GM20000 (cell line): Measurements from ENCODE around the gene CFAP299.
"Not testable (repeated sequence)": the region's sequence is repeated elsewhere in the genome, so short reads cannot be mapped to it uniquely, and the experiment has no call there.

Experiments used
- DNase-seq: peaks from one replicate; pipeline ENCODE4 v3.0.0; 2012; ENCODE audit warnings: low spot score
- CTCF ChIP-seq: IDR thresholded peaks from 2 replicates; pipeline ENCODE4 v1.5.1; 2012; ENCODE audit warnings: mild to moderate bottlenecking, control low read depth; ENCODE audit errors: extremely low read depth, missing control alignments

Gene CFAP299

DNA sequence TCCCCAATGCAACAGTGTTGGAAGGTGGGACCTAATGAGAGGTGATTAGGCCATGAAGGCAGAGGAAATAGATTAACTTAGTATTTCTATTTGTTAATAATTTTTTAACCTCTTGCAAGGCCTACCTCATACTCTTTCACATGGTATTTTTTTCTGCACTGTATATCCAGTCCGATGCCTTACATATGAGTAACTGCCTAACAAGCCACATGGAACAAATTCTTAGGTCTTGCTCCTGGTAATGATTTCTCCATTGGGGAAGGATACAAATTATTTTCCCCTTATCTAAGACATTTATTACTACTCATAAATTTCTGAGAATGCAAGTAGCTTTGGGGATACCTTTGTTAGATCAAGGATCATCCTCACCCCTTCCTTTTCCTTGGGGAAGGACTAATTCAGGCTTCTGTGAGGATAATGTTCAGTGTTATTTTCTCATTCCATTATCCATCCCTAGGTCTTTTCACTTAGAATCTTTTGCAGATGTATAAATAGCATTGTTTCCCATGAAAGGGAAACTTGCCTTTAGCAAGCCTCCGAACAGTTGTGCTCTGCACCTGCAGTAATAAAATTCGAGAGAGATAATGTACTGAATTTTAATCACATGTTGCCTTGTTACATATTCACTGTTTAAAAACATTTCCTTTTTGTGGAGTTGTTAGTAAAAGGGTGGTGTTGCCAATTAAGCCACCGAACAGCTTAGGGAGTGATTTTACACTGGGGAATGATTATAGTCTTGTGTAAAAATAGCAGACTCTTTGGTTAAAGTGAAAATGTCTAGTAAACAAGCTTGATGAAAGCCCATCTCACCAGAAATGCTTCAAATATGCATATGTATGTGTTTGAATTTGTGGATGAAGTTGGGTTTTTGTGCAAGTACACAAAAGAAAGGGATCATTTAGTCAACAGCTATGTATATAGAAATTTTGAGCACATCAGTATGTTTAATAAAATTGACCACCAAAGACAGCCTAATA, 89.9 kb downstream of the CFAP299 start:
- DNase-seq = no peak
- no peak for TF ChIP-seq CTCF

DNA sequence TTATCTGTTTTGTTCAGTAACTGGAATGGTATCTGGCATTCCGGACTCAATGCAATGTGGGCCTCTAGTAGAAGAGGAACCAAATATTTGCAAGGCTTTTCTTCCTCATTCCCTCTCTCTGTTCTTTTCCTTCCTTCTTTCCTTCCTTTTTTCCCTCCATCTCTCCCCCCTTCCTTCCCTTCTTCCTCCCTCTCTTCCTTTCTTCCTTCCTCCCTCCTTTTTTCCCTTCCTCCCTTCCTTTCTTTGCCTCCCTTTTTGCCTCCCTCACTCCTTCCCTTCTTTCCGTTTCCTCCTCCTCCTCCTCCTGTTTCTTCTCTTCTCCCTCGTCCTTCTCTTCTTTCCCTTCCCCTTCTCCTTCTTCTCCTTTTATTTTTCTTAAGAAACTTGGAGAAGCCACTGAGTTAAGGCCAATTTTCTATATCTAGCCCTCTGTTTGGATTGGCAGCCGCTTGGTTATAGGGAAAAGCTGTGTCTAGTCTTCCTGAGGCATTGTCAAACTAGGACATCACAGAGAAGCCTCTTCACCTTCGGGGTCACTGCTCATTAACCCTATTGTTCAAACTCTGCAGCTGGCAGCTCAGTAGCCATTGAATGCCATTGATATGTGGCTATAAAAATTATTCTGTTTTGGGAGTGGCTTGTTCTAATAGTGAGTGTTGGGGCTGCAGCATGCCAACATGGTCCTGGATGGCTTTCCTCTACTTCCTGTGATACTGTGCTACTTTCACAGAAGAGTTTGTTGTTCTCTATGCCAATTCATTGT, 95.9 kb downstream of the CFAP299 start:
- DNase-seq = no peak
- no peak for TF ChIP-seq CTCF

DNA sequence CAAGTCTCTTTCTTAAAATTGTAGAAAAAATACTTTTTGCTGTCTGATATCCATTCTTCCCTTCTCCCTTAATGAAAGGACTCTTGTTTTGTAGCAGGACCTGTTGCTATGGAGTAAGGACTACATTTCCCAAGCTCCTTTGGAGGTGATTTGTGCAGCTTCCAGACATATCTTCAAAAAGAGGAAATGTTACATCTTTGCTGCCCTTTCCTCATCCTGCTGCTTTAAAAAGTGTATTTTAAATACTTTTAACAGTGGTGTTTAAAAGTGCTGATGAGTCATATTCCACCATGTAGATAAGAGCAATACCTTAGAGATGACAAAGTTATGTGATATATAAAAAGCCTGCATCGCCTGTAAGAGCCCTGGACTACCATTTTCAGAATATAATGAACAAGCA, 98.7 kb downstream of the CFAP299 start:
- no peak for DNase-seq
- TF ChIP-seq CTCF = no peak

DNA sequence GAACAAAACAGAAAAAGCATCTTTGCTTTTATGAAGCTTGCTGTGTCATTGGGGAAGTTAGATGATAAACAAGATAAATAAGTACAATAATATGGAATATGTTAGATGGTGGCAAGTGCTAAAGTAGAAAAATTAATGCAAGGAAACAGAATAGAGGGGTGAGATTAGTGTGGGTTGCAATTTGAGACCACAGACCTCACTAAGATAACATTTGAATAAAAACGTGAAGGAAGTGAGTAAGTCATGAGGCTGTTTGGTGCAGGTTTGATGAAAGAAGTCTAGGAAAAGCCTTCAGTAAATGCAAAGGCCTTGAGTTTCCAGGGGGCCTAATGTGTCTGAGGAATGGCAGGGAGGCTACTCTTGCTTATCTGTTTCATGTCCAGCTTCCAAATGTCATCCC, 102.5 kb downstream of the CFAP299 start:
- no peak for TF ChIP-seq CTCF
- DNase-seq = no peak

- DNase-seq = not testable (repeated sequence)
Measured at GRCh38 chr4:80439294-80440061, 103.9 kb downstream of the CFAP299 start.

DNA sequence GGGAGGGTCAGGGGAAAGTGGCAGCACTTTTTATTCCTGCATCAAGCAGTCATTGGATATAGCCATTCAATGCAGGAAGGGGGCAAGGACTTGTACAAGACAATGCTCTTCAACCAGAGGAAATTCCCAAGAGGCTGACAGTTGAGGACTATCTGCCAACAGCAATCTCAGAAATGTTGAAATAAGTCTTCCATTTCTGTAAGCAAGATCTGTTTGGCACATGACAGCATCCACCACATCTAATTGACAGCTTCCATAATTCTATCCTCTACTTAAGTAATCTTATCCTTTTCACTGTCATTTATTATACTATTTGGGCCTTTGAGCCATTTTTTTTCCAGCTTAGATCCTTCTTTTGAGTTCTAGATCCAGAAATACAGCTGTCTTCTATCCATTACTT, 110.7 kb downstream of the CFAP299 start:
- no peak for TF ChIP-seq CTCF
- DNase-seq = no peak

DNA sequence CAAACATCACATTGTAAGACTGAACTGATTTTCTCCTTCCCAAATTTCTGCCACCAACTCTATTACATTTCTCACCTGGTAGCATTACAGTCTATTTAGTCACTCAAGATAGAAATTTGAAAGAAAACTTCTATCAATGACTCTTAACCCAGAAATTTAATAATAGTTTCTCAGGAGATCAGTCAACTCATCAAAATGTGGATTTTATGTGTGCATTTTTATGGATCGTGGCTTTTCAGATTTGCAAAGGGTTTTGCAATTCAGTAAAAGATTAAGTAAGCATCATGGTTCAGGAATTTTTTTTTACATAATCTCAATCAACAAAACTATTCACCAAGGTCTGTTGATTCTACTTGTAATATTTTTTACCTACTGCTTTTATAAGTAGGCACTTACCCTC, 111.1 kb downstream of the CFAP299 start:
- TF ChIP-seq CTCF = no peak
- no peak for DNase-seq
